Endodermal cell (in vitro differentiated cells): ENCODE results near the gene SAMD11. TPM values are rescaled to one million over a fixed set of nuclear protein-coding genes. Genes with fewer than 3 reads are reported as not detected.

Experiments used
- DNase-seq: peaks from one replicate; pipeline ENCODE4 v3.0.0-alpha.2; 2017
- H3K27ac ChIP-seq: 2 replicates; pipeline ENCODE4 v1.5.1; 2013; ENCODE audit warnings: mild to moderate bottlenecking, low read depth, low read length, moderate library complexity
- H3K27me3 ChIP-seq: 2 replicates; pipeline ENCODE4 v1.6.1; 2013; ENCODE audit warnings: mild to moderate bottlenecking, low read length, moderate library complexity; ENCODE audit not compliant: insufficient read depth, control insufficient read depth, poor library complexity, severe bottlenecking
- H3K36me3 ChIP-seq: 2 replicates; pipeline ENCODE4 v1.7.0; 2013; ENCODE audit warnings: mild to moderate bottlenecking, low read length, moderate library complexity; ENCODE audit not compliant: control insufficient read depth, insufficient read depth
- H3K4me1 ChIP-seq: one replicate; pipeline ENCODE4 v1.7.0; 2013; ENCODE audit warnings: low read length; ENCODE audit not compliant: control insufficient read depth, insufficient read depth
- H3K4me3 ChIP-seq: 2 replicates; pipeline ENCODE4 v1.5.1; 2013; ENCODE audit warnings: mild to moderate bottlenecking, low read length, moderate library complexity
- H3K9ac ChIP-seq: 2 replicates; pipeline ENCODE4 v1.6.1; 2013; ENCODE audit warnings: mild to moderate bottlenecking, low read length, moderate library complexity; ENCODE audit not compliant: poor library complexity, severe bottlenecking; ENCODE audit errors: extremely low read depth
- H3K9me3 ChIP-seq: 2 replicates; pipeline ENCODE4 v1.6.1; 2013; ENCODE audit warnings: mild to moderate bottlenecking, low read length, moderate library complexity; ENCODE audit not compliant: control insufficient read depth
- H3K27ac Mint-ChIP-seq: 2 replicates; pipeline ENCODE4 v1.8.0; 2020; ENCODE audit warnings: mixed read lengths
- H3K27me3 Mint-ChIP-seq: 2 replicates; pipeline ENCODE4 v1.8.0; 2021; ENCODE audit warnings: mild to moderate bottlenecking, mixed read lengths; ENCODE audit not compliant: insufficient read depth
- H3K36me3 Mint-ChIP-seq: 2 replicates; pipeline ENCODE4 v1.8.0; 2020; ENCODE audit warnings: low read depth, mixed read lengths
- H3K4me1 Mint-ChIP-seq: 2 replicates; pipeline ENCODE4 v1.8.0; 2020; ENCODE audit warnings: mixed read lengths
- H3K4me3 Mint-ChIP-seq: 2 replicates; pipeline ENCODE4 v1.8.0; 2020; ENCODE audit warnings: mild to moderate bottlenecking, moderate library complexity, mixed read lengths
- H3K9me3 Mint-ChIP-seq: 2 replicates; pipeline ENCODE4 v1.8.0; 2020; ENCODE audit warnings: mild to moderate bottlenecking, mixed read lengths
- CTCF ChIP-seq: fragments of 200-600 bp; sonication (generic); conservative IDR thresholded peaks from 2 replicates; pipeline ENCODE4 v1.5.0; 2021; ENCODE audit warnings: antibody characterized with exemption, mild to moderate bottlenecking
- WGBS, 2 experiments: methylation state at CpG; one replicate each; pipeline versions ENCODE4 v1.1.5 to v1.1.7; 2013; ENCODE audit warnings: missing lambda C conversion rate in 2 of 2, mixed read lengths in 1 of 2; ENCODE audit not compliant: insufficient coverage in 1 of 2, insufficient read length in 1 of 2; 5-methylcytosine and 5-hydroxymethylcytosine counted together
- total RNA-seq, 2 donors: library from RNA; stranded (reverse); fragmentation: NEBNext Ultra II Directional in 1 of 2; extraction: Animal tissue kit (Norgen Biotek cat#: 25700) in 1 of 2; gene quantifications; 2 replicates in 1 of 2; 3 replicates in 1 of 2; pipeline ENCODE4 v1.2.1, GENCODE V29; 2021

SAMD11 gene
- total RNA-seq, 2 donors from 2014 or later, result 152 to 156 TPM

- peak overlapping the region; percentile 66 for H3K4me3 ChIP-seq
- H3K27ac ChIP-seq, result no peak overlapping the region
- peak; percentile 27 for TF ChIP-seq CTCF
- peaks cover 6% of the 10 kb centered on the region for H3K4me1 ChIP-seq
- no peak overlapping the region for H3K9ac ChIP-seq
- peak overlapping the region; percentile 67 for H3K4me3 Mint-ChIP-seq
- peak; percentile 84 for DNase-seq
- no peaks in the 10 kb centered on the region for H3K9me3 ChIP-seq
- peaks cover 19% of the 10 kb centered on the region for H3K4me1 Mint-ChIP-seq
- peaks cover 32% of the 10 kb centered on the region for H3K36me3 Mint-ChIP-seq
- peaks cover 83% of the 10 kb centered on the region for H3K27me3 Mint-ChIP-seq
- no peaks in the 10 kb centered on the region for H3K36me3 ChIP-seq
- 1% methylated on average over 36 to 118 of the region's 120 CpGs for WGBS, 2 experiments
- no peaks in the 10 kb centered on the region for H3K9me3 Mint-ChIP-seq
- peaks cover 90% of the 10 kb centered on the region for H3K27me3 ChIP-seq
- no peak overlapping the region for H3K27ac Mint-ChIP-seq
Measured at GRCh38 chr1:924656-925560, 1.2 kb downstream of the SAMD11 start.

GRCh38 chr1:925561-926421 lies 2.1 kb downstream of the SAMD11 start:
- DNase-seq, result peak; percentile 74
- TF ChIP-seq CTCF, result no peak
- no peak overlapping the region for H3K4me3 ChIP-seq
- no peak overlapping the region for H3K27ac ChIP-seq
- no peaks in the 10 kb centered on the region for H3K9me3 ChIP-seq
- H3K4me3 Mint-ChIP-seq, result peak overlapping the region; percentile 67
- no peak overlapping the region for H3K9ac ChIP-seq
- H3K4me1 Mint-ChIP-seq, result peaks cover 15% of the 10 kb centered on the region
- peaks cover 32% of the 10 kb centered on the region for H3K36me3 Mint-ChIP-seq
- H3K27me3 Mint-ChIP-seq, result peaks cover 82% of the 10 kb centered on the region
- peaks cover 81% of the 10 kb centered on the region for H3K27me3 ChIP-seq
- no peaks in the 10 kb centered on the region for H3K9me3 Mint-ChIP-seq
- H3K4me1 ChIP-seq, result peaks cover 1% of the 10 kb centered on the region
- no peak overlapping the region for H3K27ac Mint-ChIP-seq
- H3K36me3 ChIP-seq, result no peaks in the 10 kb centered on the region
- WGBS, 2 experiments, result 7 to 8% methylated on average over 20 to 65 of the region's 65 CpGs

GRCh38 chr1:927234-927633 lies 3.5 kb downstream of the SAMD11 start:
- H3K4me1 Mint-ChIP-seq, result peaks cover 17% of the 10 kb centered on the region
- no peak overlapping the region for H3K27ac Mint-ChIP-seq
- peaks cover 74% of the 10 kb centered on the region for H3K27me3 Mint-ChIP-seq

More at GRCh38 chr1:927234-927633, 3.5 kb downstream of the SAMD11 start:
- 60 to 79% methylated on average over 4 to 9 of the region's 9 CpGs for WGBS, 2 experiments
- Mint-ChIP-seq H3K36me3 (peaks cover 31% of the 10 kb centered on the region), H3K4me3 (no peak overlapping the region), H3K9me3 (no peaks in the 10 kb centered on the region)
- TF ChIP-seq CTCF, result no peak
- peaks cover 69% of the 10 kb centered on the region for H3K27me3 ChIP-seq
- no peaks in the 10 kb centered on the region for H3K4me1 ChIP-seq
- H3K9ac ChIP-seq, result no peak overlapping the region
- DNase-seq, result no peak
- no peak overlapping the region for H3K27ac ChIP-seq
- H3K36me3 ChIP-seq, result no peaks in the 10 kb centered on the region
- H3K9me3 ChIP-seq, result no peaks in the 10 kb centered on the region
- no peak overlapping the region for H3K4me3 ChIP-seq
